Measurements from ENCODE around the gene SH2D1B. TPM values are rescaled to one million over a fixed set of nuclear protein-coding genes. Genes with fewer than 3 reads are reported as not detected.

SH2D1B gene
- total RNA-seq, 4 donors from 2014 or later = 0.76 to 1.9 (median 1.3) TPM; not detected in 1

DNA sequence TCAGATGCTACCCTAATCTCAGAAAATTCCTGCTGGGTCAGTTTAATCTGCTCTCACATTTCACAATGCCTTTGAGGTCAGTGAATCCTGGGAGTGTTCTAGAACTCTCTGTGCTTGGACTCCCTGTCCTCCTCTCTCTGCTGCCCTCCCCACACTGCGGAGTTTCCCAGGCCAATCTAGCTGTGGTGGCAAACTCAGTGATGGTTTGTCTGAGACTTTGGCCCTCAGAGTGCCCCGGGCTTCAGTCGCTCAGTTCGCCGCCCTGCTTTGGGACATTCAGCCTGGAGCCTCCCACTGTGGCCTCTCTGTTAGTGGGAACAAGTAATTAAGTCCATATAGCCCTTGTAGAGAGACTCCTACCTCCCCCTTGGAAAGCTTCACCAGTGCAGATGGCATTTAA, 23.3 kb downstream of the SH2D1B start:
- peak overlapping the region in 3 of 4 donors; percentile 46 to 81 (median 59) for H3K27ac ChIP-seq
- H3K4me1 ChIP-seq = peaks cover 0 to 16% (median 0%) of the 10 kb centered on the region in 4 donors
- peak in 2 of 3 donors; percentile 74 to 76 for DNase-seq
- no peak overlapping the region for H3K4me3 ChIP-seq
- H3K9me3 ChIP-seq = no peaks in the 10 kb centered on the region
- TF ChIP-seq POLR2A (IDR thresholded peaks at IDR 0.05) = peak in 1 of 2 donors; percentile 65
- TF ChIP-seq, protein P1, sequence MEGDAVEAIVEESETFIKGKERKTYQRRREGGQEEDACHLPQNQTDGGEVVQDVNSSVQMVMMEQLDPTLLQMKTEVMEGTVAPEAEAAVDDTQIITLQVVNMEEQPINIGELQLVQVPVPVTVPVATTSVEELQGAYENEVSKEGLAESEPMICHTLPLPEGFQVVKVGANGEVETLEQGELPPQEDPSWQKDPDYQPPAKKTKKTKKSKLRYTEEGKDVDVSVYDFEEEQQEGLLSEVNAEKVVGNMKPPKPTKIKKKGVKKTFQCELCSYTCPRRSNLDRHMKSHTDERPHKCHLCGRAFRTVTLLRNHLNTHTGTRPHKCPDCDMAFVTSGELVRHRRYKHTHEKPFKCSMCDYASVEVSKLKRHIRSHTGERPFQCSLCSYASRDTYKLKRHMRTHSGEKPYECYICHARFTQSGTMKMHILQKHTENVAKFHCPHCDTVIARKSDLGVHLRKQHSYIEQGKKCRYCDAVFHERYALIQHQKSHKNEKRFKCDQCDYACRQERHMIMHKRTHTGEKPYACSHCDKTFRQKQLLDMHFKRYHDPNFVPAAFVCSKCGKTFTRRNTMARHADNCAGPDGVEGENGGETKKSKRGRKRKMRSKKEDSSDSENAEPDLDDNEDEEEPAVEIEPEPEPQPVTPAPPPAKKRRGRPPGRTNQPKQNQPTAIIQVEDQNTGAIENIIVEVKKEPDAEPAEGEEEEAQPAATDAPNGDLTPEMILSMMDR (IDR thresholded peaks at IDR 0.05) = no peak
- no peaks in the 10 kb centered on the region for H3K27me3 ChIP-seq
- no peaks in the 10 kb centered on the region for H3K36me3 ChIP-seq

DNA sequence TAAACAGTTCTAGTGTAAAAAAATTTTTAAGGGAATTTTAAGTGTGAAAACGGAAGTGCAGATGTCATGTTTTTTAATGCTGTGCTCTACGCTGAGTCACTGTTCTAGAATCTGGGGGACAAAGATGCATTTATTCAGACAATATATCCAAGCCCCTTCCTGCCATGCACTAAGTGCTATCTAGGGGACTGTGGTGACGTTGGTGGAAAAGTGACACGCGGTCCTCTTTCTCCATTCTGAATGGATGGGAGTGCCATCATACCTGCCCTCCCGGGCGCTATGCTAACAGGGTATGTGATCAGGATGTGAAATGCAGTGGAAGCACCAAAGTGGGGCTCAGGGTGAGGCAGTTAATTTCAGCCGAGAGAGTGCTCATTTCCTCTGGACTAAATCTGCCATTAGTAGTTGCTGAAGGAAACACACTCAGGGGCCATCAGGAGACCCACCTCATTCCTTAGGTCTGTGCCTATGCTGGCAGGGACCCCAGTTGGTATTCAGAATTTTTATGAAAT, 23.8 kb downstream of the SH2D1B start:
- DNase-seq = peak in 1 of 3 donors; percentile 26
- Histone ChIP-seq H3K4me1 (peaks cover 0 to 19% (median 0%) of the 10 kb centered on the region in 4 donors), H3K27me3 (no peaks in the 10 kb centered on the region), H3K4me3 (no peak overlapping the region), H3K27ac (peak overlapping the region in 2 of 4 donors; percentile 46 to 81), H3K9me3 (no peaks in the 10 kb centered on the region), H3K36me3 (no peaks in the 10 kb centered on the region)
- TF ChIP-seq, protein P1 (IDR thresholded peaks at IDR 0.05) = no peak
- TF ChIP-seq POLR2A (IDR thresholded peaks at IDR 0.05) = no peak

DNA sequence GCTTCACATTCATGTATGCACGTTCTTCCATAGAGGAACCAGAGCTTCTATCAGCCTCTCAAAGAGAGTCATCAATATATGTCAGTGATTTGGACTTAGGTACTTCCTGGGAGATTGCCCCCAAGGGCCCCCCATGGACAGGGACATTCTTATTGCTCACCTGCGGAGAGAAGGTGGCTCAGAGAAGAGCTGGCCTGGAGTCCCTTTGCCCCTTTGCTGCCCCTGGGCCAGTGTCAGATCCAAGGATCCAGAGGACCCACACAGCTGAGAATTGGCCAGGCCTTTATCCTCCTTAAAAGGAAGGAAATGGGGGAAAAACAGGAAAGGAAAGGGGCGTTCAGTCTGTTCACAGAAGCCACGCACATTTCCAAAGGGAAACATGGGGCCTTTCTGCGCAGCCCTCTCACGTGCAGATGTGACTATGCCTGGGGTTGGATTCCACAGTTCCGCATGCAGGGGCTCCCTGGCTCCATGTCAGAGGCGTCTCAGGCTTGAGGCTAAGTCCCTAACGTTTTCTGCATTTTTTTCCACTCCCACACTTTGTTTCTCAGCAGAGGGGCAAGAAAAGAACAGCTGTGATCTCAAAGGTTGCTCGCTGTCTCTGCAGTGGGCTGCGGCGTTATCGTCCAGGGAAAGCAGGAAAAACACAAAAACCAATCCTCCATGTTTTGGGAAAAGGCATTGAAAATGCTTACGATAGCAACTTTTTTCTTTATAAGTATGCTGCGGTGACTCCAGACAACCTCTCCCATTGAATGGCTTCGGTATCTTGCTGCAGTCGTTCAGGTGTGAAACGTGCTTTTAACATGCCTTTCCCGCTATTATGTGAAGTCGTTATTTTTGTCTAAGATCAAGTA, 24.5 kb downstream of the SH2D1B start:
- Histone ChIP-seq H3K36me3 (no peaks in the 10 kb centered on the region), H3K27me3 (no peaks in the 10 kb centered on the region), H3K4me3 (no peak overlapping the region), H3K27ac (no peak overlapping the region), H3K4me1 (peaks cover 0 to 26% (median 0%) of the 10 kb centered on the region in 4 donors), H3K9me3 (no peaks in the 10 kb centered on the region)
- TF ChIP-seq, protein P1 (IDR thresholded peaks at IDR 0.05) = no peak
- no peak for TF ChIP-seq POLR2A (IDR thresholded peaks at IDR 0.05)
- peak in 1 of 3 donors; percentile 22 for DNase-seq

DNA sequence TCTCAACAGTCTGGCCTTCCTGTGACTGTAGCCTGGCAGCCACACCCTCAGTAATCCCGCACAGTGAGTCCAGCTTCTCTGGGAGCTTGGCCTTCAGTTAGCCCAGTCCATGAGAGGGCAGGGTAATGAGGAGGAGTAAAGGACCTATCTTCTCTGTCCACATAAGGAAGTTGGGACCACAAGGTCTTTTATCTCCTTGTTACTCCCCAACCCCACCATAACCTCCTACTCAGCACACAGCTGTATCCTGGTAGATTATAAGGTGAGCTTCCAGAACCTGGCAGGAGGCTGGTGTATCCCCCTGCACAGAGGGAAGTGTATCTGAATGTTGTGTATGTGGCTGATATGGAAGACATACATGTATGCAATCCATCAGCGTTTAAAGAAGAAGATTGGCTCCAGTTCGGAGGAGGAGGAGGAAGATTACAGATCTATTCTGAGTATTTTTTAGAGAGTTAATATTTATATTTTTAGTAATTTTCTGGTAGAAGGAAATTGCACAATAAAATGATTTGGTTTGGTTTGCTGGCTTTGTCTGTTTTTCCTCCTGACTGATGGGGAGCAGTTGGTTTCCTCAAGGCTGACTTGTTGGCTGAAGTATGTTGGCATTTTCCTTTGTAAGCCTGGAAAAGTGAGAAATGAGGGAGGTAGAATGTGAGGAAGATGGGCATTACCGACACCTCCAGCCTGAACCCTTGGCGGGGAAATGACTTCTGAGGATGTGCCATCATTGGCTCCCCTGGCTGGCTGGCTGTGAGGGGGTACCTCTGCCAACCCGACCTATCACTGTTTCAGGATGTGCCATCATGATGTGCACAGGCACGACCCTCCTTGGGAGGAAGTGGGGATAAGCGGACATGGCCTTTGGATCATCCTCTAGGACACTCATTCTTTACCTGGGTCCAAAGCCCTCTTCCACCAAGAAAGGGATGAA, 25.4 kb downstream of the SH2D1B start:
- TF ChIP-seq POLR2A (IDR thresholded peaks at IDR 0.05) = no peak
- TF ChIP-seq, protein P1 (IDR thresholded peaks at IDR 0.05) = no peak

DNA sequence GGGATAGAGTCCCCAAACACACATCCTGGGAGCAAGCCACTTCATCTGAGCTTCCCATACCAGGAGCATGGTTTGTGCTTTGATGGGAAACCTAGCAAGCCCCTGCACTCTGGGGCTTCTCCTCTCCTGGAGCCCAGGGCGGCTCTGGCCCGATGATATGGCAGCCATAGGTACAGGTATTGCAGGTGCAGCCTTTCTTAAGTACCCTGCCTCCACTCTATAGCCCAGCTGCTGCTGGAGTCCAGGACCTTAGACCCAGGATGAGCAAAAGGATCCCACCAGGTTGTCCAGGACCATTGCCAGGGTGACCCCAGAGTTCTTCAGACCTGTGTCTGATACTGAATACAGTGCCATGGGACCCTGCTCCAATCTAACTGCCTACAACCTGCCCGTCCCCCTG, 26.2 kb downstream of the SH2D1B start:
- no peaks in the 10 kb centered on the region for H3K36me3 ChIP-seq
- H3K27me3 ChIP-seq = no peaks in the 10 kb centered on the region
- H3K9me3 ChIP-seq = no peaks in the 10 kb centered on the region
- H3K4me1 ChIP-seq = peaks cover 0 to 32% (median 0%) of the 10 kb centered on the region in 4 donors
- TF ChIP-seq, protein P1 (IDR thresholded peaks at IDR 0.05) = no peak
- no peak for TF ChIP-seq POLR2A (IDR thresholded peaks at IDR 0.05)
- no peak overlapping the region for H3K4me3 ChIP-seq
- peak overlapping the region in 2 of 4 donors; percentile 5 to 33 for H3K27ac ChIP-seq
- DNase-seq = no peak

More for the DNA sequence above, 25.4 kb downstream of the SH2D1B start:
- DNase-seq = peak in 1 of 3 donors; percentile 48
- Histone ChIP-seq H3K9me3 (no peaks in the 10 kb centered on the region), H3K36me3 (no peaks in the 10 kb centered on the region), H3K4me3 (no peak overlapping the region), H3K27ac (peak overlapping the region in 2 of 4 donors; percentile 5 to 33), H3K4me1 (peaks cover 0 to 26% (median 0%) of the 10 kb centered on the region in 4 donors), H3K27me3 (no peaks in the 10 kb centered on the region)

Data from Peyer's patch (tissue), 4 donors.